Sigmoid colon (tissue), 7 donors: ENCODE measurements around the gene ICOS. TPM values are rescaled to one million over a fixed set of nuclear protein-coding genes. Genes with fewer than 3 reads are reported as not detected.

ENCODE experiments used
- DNase-seq: peaks from one replicate; pipeline ENCODE4 v3.0.0-alpha.2; 2019
- H3K27ac ChIP-seq, 4 donors: fragments of 200-600 bp; sonication (generic); one replicate each; pipeline ENCODE4 v1.5.1; 2016 to 2019; ENCODE audit warnings: mild to moderate bottlenecking in 1 of 4
- H3K27me3 ChIP-seq, 3 donors: fragments of 200-600 bp; sonication (generic); one replicate each; pipeline ENCODE4 v1.5.1; 2019; ENCODE audit warnings: mild to moderate bottlenecking in 1 of 3
- H3K36me3 ChIP-seq, 4 donors: fragments of 200-600 bp; sonication (generic); one replicate each; pipeline ENCODE4 v1.5.1; 2016 to 2019
- H3K4me1 ChIP-seq, 4 donors: fragments of 200-600 bp; sonication (generic); one replicate each; pipeline ENCODE4 v1.5.1; 2017 to 2019
- H3K4me3 ChIP-seq, 4 donors: fragments of 200-600 bp; sonication (generic); one replicate each; pipeline ENCODE4 v1.5.1; 2017 to 2019; ENCODE audit warnings: mild to moderate bottlenecking in 2 of 4, moderate library complexity in 1 of 4
- H3K9me3 ChIP-seq, 4 donors: fragments of 200-600 bp in 3 of 4; sonication (generic) in 3 of 4; one replicate each; pipeline versions ENCODE4 v1.5.1 to v1.6.1; 2013 to 2019
- CTCF ChIP-seq, 4 experiments: fragments of 450-650 bp in 3 of 4; fragments of 200-600 bp in 1 of 4; IDR thresholded peaks; one replicate each; pipeline ENCODE4 v1.5.1; 2016 to 2019; ENCODE audit warnings: antibody characterized with exemption in 4 of 4, mild to moderate bottlenecking in 3 of 4, moderate library complexity in 2 of 4
- EP300 ChIP-seq, 4 donors: sonication (generic); formaldehyde crosslinking; IDR thresholded peaks; one replicate each; pipeline ENCODE4 v1.6.1; 2017; ENCODE audit warnings: antibody characterized with exemption in 4 of 4
- POLR2A ChIP-seq, 2 donors: fragments of 450-650 bp; IDR thresholded peaks; one replicate each; pipeline ENCODE4 v1.6.1; 2016; ENCODE audit warnings: antibody characterized with exemption in 2 of 2, mild to moderate bottlenecking in 2 of 2, moderate library complexity in 2 of 2
- POLR2AphosphoS5 ChIP-seq, 4 donors: sonication (generic); formaldehyde crosslinking; IDR thresholded peaks; one replicate each; pipeline ENCODE4 v1.6.1; 2017; ENCODE audit warnings: antibody characterized with exemption in 4 of 4
- WGBS, 2 donors: extraction: QIAGEN DNeasy Blood & Tissue Kit; methylation state at CpG; one replicate each; pipeline ENCODE4 v1.1.7; 2013; 5-methylcytosine and 5-hydroxymethylcytosine counted together
- intact Hi-C: fragments of 100-400 bp; cut with DNase I; formaldehyde crosslinking; loops from one replicate; pipeline ENCODE4 v1.15.1; 2023
- polyA plus RNA-seq, 3 donors: library from polyadenylated mRNA; stranded (reverse); fragments of 200-250 nt; gene quantifications; one replicate each; pipeline ENCODE4 v1.2.3, GENCODE V29; 2013
- total RNA-seq, 4 donors: library from RNA; depleted of rRNA; stranded (reverse); fragments of >200 nt; gene quantifications; one replicate each; pipeline ENCODE4 v1.1.0, GENCODE V29; 2016
- donor health status: healthy with polysubstance abuse.
- donor health status: Bipolar disorder and iron deficiency.
- donor health status: healthy.

Gene ICOS
- total and polyA plus RNA-seq, 7 donors: 0.27 to 6.4 TPM; not detected in 5

DNA sequence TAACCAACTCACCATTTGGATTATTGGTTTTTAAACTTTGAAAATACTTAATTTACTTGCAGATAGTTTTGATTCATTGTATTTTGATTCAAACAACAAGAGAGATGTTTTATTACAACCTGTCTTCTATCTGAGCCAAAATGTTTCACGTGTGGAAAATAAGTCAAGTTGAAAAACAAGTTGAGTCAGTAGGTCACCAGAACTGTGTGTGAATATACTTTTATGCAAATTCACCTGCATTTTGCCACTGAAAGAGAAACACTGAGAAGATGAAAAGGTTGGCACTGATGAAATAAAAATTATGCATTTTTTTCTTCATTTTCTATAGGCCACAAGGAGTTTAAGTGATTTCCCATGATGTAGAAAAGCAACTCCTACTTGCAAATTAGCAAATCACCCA, 68.3 kb downstream of the ICOS start:
- H3K27ac ChIP-seq: no peak overlapping the region
- WGBS, 2 donors: 18 to 50% methylated on average over 1 of the region's 1 CpG
- DNase-seq: no peak
- no peaks in the 10 kb centered on the region for H3K27me3 ChIP-seq
- H3K36me3 ChIP-seq: no peaks in the 10 kb centered on the region
- intact Hi-C loops: no loop called here
- H3K9me3 ChIP-seq: no peaks in the 10 kb centered on the region
- H3K4me1 ChIP-seq: peaks cover 0 to 5% (median under 1%) of the 10 kb centered on the region in 4 donors
- no peak overlapping the region for H3K4me3 ChIP-seq
- no peak for TF ChIP-seq POLR2A (IDR thresholded peaks at IDR 0.05)
- TF ChIP-seq POLR2AphosphoS5 (IDR thresholded peaks at IDR 0.05): no peak
- no peak for TF ChIP-seq CTCF (IDR thresholded peaks at IDR 0.05)
- TF ChIP-seq EP300 (IDR thresholded peaks at IDR 0.05): no peak

- TF ChIP-seq CTCF (IDR thresholded peaks at IDR 0.05) (no peak), EP300 (IDR thresholded peaks at IDR 0.05) (no peak), POLR2A (IDR thresholded peaks at IDR 0.05) (no peak), POLR2AphosphoS5 (IDR thresholded peaks at IDR 0.05) (no peak)
- Histone ChIP-seq H3K36me3 (no peaks in the 10 kb centered on the region), H3K4me3 (no peak overlapping the region), H3K4me1 (no peaks in the 10 kb centered on the region), H3K27me3 (no peaks in the 10 kb centered on the region), H3K27ac (no peak overlapping the region), H3K9me3 (no peaks in the 10 kb centered on the region)
- intact Hi-C loops: no loop called here
- DNase-seq: no peak
- WGBS, 2 donors: 71 to 83% methylated on average over 3 of the region's 3 CpGs
These were observed 69.6 kb downstream of the ICOS start for GRCh38 chr2:204005940-204006721.

- H3K9me3 ChIP-seq: no peaks in the 10 kb centered on the region
- no peak for DNase-seq
- no peak overlapping the region for H3K27ac ChIP-seq
- no peaks in the 10 kb centered on the region for H3K27me3 ChIP-seq
- H3K4me1 ChIP-seq: peaks cover 0 to 8% (median 0%) of the 10 kb centered on the region in 4 donors
- 86 to 89% methylated on average over 6 of the region's 6 CpGs for WGBS, 2 donors
- H3K4me3 ChIP-seq: no peak overlapping the region
- H3K36me3 ChIP-seq: no peaks in the 10 kb centered on the region
- intact Hi-C loops: no loop called here
- TF ChIP-seq POLR2AphosphoS5 (IDR thresholded peaks at IDR 0.05) (no peak), POLR2A (IDR thresholded peaks at IDR 0.05) (no peak), CTCF (IDR thresholded peaks at IDR 0.05) (no peak), EP300 (IDR thresholded peaks at IDR 0.05) (no peak)
These were observed 71.8 kb downstream of the ICOS start for GRCh38 chr2:204008352-204008751.

DNA sequence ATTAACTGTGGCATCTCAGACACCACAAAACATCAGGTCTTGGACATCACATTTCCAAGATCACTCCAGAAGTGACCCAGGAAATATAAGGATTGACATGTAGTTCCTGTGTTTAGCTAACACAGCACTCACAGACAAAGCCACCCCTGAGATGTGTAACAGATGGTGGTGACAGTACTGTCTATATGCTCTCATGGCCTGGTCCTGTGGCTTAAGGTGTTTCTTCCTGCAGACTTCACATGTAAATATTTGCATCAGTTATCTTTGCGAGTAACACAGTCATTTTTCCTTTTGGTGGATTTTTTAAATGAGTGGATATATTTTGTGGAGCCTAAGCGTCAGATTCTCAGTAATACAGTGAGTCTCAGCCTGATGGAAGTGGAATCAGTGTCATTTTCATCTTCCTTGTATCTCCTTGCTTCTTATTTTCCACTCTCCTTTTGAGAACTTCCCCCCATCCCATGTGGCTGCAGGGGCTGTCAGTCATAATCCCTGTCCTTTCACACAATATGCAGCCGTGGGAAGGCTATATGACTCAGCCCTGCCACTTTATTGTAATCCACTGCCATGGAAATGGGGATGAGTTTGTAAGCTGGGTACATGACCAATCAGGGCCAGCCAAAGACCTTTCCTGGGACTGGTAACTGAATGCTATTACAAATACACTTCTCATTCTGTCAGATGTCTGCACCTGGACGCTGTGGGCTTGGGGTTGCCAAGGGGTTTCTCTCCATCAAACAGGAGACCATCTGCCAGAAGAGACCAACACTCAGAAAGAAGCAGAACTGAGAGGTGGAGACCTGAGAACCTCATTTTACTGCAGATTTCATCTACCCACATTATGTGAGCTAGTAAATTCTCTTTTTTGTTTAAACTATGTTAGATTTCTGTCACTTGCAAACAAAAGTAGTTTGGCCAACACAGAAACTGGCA, 74.3 kb downstream of the ICOS start:
- 70 to 77% methylated on average over 4 of the region's 4 CpGs for whole genome bisulfite sequencing, 2 donors

More for the DNA sequence above, 74.3 kb downstream of the ICOS start:
- H3K4me3 ChIP-seq: no peak overlapping the region
- H3K36me3 ChIP-seq: no peaks in the 10 kb centered on the region
- H3K4me1 ChIP-seq: peaks cover 0 to 8% (median 0%) of the 10 kb centered on the region in 4 donors
- H3K27ac ChIP-seq: no peak overlapping the region
- no peaks in the 10 kb centered on the region for H3K27me3 ChIP-seq
- TF ChIP-seq CTCF (IDR thresholded peaks at IDR 0.05): no peak
- no peak for TF ChIP-seq EP300 (IDR thresholded peaks at IDR 0.05)
- TF ChIP-seq POLR2AphosphoS5 (IDR thresholded peaks at IDR 0.05): no peak
- TF ChIP-seq POLR2A (IDR thresholded peaks at IDR 0.05): no peak
- DNase-seq: no peak
- intact Hi-C loops: no loop called here
- H3K9me3 ChIP-seq: no peaks in the 10 kb centered on the region

Other genes starting within 250 kb of the ICOS start
- 1 to 10 TPM in 2 of 4 donors, under 1 TPM in 2; 0.28 to 2.9 (median 0.95) TPM for gene CD28, start 230.1 kb upstream of the ICOS start, total RNA-seq
- 1 to 10 TPM in 2 of 3 donors, under 1 TPM in 1; under 0.01 to 6.2 (median 2.5) TPM for gene CD28, start 230.1 kb upstream of the ICOS start, polyA plus RNA-seq
- gene CTLA4, start 69.0 kb upstream of the ICOS start, total RNA-seq: under 1 TPM in 1 of 4 donors, not detected in 3; 0.49 TPM
- gene CTLA4, start 69.0 kb upstream of the ICOS start, polyA plus RNA-seq: 1 to 10 TPM in 1 of 3 donors, not detected in 2; 9.0 TPM